IMR-90 (cell line): ENCODE measurements around the gene CREB5. TPM values are rescaled to one million over a fixed set of nuclear protein-coding genes. Genes with fewer than 3 reads are reported as not detected.

Experiments used
- ATAC-seq: fragments of 200-7000 bp; cut with Tn5 transposase; 2 replicates; pipeline ENCODE4 v1.9.1; 2020; ENCODE audit warnings: low read depth, mild to moderate bottlenecking, moderate library complexity
- BruUV-seq: library from RNA; stranded (reverse); fragments of 400-500 nt; replicated peaks from 2 replicates; lab custom pipeline; 2021; lab: Mats Ljungman, UMichigan
- CTCF ChIA-PET: fragments of 300-600 bp; formaldehyde crosslinking; extraction: SDS; loops from one replicate; lab custom pipeline; 2021; ENCODE audit warnings: antibody characterized with exemption; lab: Yijun Ruan, JAX
- POLR2A ChIA-PET: fragments of 300-600 bp; sonication (Branson Sonifier 250); formaldehyde crosslinking; loops from one replicate; lab custom pipeline; 2022; ENCODE audit warnings: antibody characterized with exemption; ENCODE audit not compliant: unreplicated experiment; lab: Charles Lee
- DNase-seq: peaks from one replicate; pipeline ENCODE4 v3.0.0; 2013
- H2AFZ ChIP-seq: replicated peaks from 2 replicates; pipeline ENCODE3; 2013; ENCODE audit warnings: low read length, mild to moderate bottlenecking; ENCODE audit not compliant: poor library complexity
- H2AK5ac ChIP-seq: 2 replicates; pipeline ENCODE4 v1.6.1; 2013; ENCODE audit warnings: low read depth, low read length, inconsistent platforms
- H2AK9ac ChIP-seq: replicated peaks from 2 replicates; pipeline ENCODE3; 2013; ENCODE audit warnings: mild to moderate bottlenecking, low read depth, low read length, moderate library complexity; ENCODE audit not compliant: poor library complexity
- H2BK120ac ChIP-seq: 2 replicates; pipeline ENCODE4 v1.6.1; 2013; ENCODE audit warnings: low read depth, low read length, inconsistent platforms
- H2BK15ac ChIP-seq: 3 replicates; pipeline ENCODE4 v1.6.1; 2013; ENCODE audit warnings: low read depth, low read length, inconsistent platforms
- H2BK20ac ChIP-seq: 2 replicates; pipeline ENCODE4 v1.6.1; 2013; ENCODE audit warnings: low read depth, mild to moderate bottlenecking, inconsistent platforms, low read length, moderate library complexity
- H2BK5ac ChIP-seq: 2 replicates; pipeline ENCODE4 v1.6.1; 2013; ENCODE audit warnings: mild to moderate bottlenecking, low read depth, low read length, inconsistent platforms; ENCODE audit not compliant: poor library complexity, severe bottlenecking
- H3K14ac ChIP-seq: replicated peaks from 2 replicates; pipeline ENCODE4 v1.6.1; 2013; ENCODE audit warnings: low read depth, low read length, inconsistent platforms
- H3K18ac ChIP-seq: 2 replicates; pipeline ENCODE4 v1.6.1; 2013; ENCODE audit warnings: low read depth, low read length, control low read depth
- H3K23ac ChIP-seq: 2 replicates; pipeline ENCODE4 v1.6.1; 2013; ENCODE audit warnings: low read depth, low read length, inconsistent platforms
- H3K27ac ChIP-seq: 2 replicates; pipeline ENCODE4 v1.5.1; 2013; ENCODE audit warnings: mild to moderate bottlenecking, control low read depth, low read length; ENCODE audit not compliant: insufficient read depth
- H3K27me3 ChIP-seq: 2 replicates; pipeline ENCODE4 v1.6.1; 2013; ENCODE audit warnings: low read length; ENCODE audit not compliant: control insufficient read depth, insufficient read depth
- H3K36me3 ChIP-seq: 2 replicates; pipeline ENCODE4 v1.6.1; 2013; ENCODE audit warnings: low read length, mixed read lengths; ENCODE audit not compliant: control insufficient read depth, insufficient read depth
- H3K4ac ChIP-seq: 2 replicates; pipeline ENCODE4 v1.6.1; 2013; ENCODE audit warnings: low read depth, low read length, inconsistent platforms
- H3K4me1 ChIP-seq: 2 replicates; pipeline ENCODE4 v1.6.1; 2013; ENCODE audit warnings: low read length, mixed read lengths; ENCODE audit not compliant: control insufficient read depth, insufficient read depth
- H3K4me2 ChIP-seq: 2 replicates; pipeline ENCODE4 v1.6.1; 2013; ENCODE audit warnings: low read depth, mild to moderate bottlenecking, control low read depth, low read length, moderate library complexity
- H3K4me3 ChIP-seq: 2 replicates; pipeline ENCODE4 v1.5.1; 2013; ENCODE audit warnings: low read depth, mild to moderate bottlenecking, control low read depth, low read length, moderate library complexity; ENCODE audit not compliant: insufficient read depth
- H3K56ac ChIP-seq: 2 replicates; pipeline ENCODE4 v1.6.1; 2013; ENCODE audit warnings: low read length, inconsistent platforms; ENCODE audit not compliant: insufficient read depth; ENCODE audit errors: extremely low read depth
- H3K79me1 ChIP-seq, 2 experiments: 2 replicates each; pipeline ENCODE4 v1.6.1; 2013; ENCODE audit warnings: low read length in 2 of 2, inconsistent platforms in 1 of 2, low read depth in 1 of 2
- H3K9ac ChIP-seq: 2 replicates; pipeline ENCODE4 v1.6.1; 2013; ENCODE audit warnings: low read depth, low read length, control low read depth
- H3K9me1 ChIP-seq: 2 replicates; pipeline ENCODE4 v1.6.1; 2013; ENCODE audit warnings: low read length, inconsistent platforms; ENCODE audit not compliant: insufficient read depth
- H3K9me3 ChIP-seq: 2 replicates; pipeline ENCODE4 v1.6.1; 2013; ENCODE audit warnings: low read length; ENCODE audit not compliant: control insufficient read depth, insufficient read depth
- H4K20me1 ChIP-seq: 2 replicates; pipeline ENCODE4 v1.6.1; 2013; ENCODE audit warnings: low read length, inconsistent platforms; ENCODE audit not compliant: insufficient read depth
- H4K5ac ChIP-seq: 2 replicates; pipeline ENCODE4 v1.6.1; 2013; ENCODE audit warnings: mild to moderate bottlenecking, low read depth, low read length, control low read depth
- H4K8ac ChIP-seq, 2 experiments: 2 replicates each; pipeline ENCODE4 v1.6.1; 2013; ENCODE audit warnings: low read depth in 2 of 2, low read length in 2 of 2, control low read depth in 1 of 2, inconsistent platforms in 1 of 2
- H4K91ac ChIP-seq: 2 replicates; pipeline ENCODE4 v1.6.1; 2013; ENCODE audit warnings: low read depth, low read length, inconsistent platforms; ENCODE audit not compliant: insufficient read depth
- CHD1 ChIP-seq: IDR thresholded peaks from 2 replicates; pipeline ENCODE4 v1.6.1; 2012; ENCODE audit warnings: low read depth, low read length, improper control_type of control experiment
- CTCF ChIP-seq: conservative IDR thresholded peaks from 2 replicates; pipeline ENCODE4 v1.5.1; 2012; ENCODE audit warnings: mild to moderate bottlenecking, low read depth, low read length, improper control_type of control experiment
- ELK1 ChIP-seq: fragments of 150-350 bp; IDR thresholded peaks from 2 replicates; pipeline ENCODE4 v1.6.1; 2016; ENCODE audit warnings: low read depth, mild to moderate bottlenecking, low read length, moderate library complexity, borderline replicate concordance
- FOS ChIP-seq: fragments of 150-350 bp; IDR thresholded peaks from 2 replicates; pipeline ENCODE4 v1.6.1; 2016; ENCODE audit warnings: low read depth, low read length
- MAZ ChIP-seq: IDR thresholded peaks from 2 replicates; pipeline ENCODE4 v1.6.1; 2012; ENCODE audit warnings: low read depth, mild to moderate bottlenecking, low read length, improper control_type of control experiment, moderate library complexity, borderline replicate concordance
- NFE2L2 ChIP-seq: fragments of 150-350 bp; IDR thresholded peaks from 2 replicates; pipeline ENCODE4 v1.6.1; 2016; ENCODE audit warnings: low read depth, mild to moderate bottlenecking, low read length
- RAD21 ChIP-seq: IDR thresholded peaks from 2 replicates; pipeline ENCODE4 v1.6.1; 2012; ENCODE audit warnings: low read length, improper control_type of control experiment
- USF2 ChIP-seq: fragments of 150-350 bp; IDR thresholded peaks from 2 replicates; pipeline ENCODE4 v1.6.1; 2017; ENCODE audit warnings: mild to moderate bottlenecking, antibody characterized with exemption, low read length, low read depth
- WGBS, 2 experiments: methylation state at CpG; one replicate each; pipeline versions ENCODE4 v1.1.5 to v1.1.7; 2013; ENCODE audit warnings: missing lambda C conversion rate in 2 of 2; ENCODE audit not compliant: insufficient read length in 1 of 2; ENCODE audit errors: extremely low coverage in 2 of 2; 5-methylcytosine and 5-hydroxymethylcytosine counted together
- dilution Hi-C: fragments of 300-500 bp; cut with HindIII; formaldehyde crosslinking; loops from one replicate; pipeline ENCODE4 v1.14.3; 2018; ENCODE audit warnings: low sequenced_read_pairs; ENCODE audit not compliant: unreplicated experiment
- in situ Hi-C: fragments of 300-500 bp; cut with MboI; formaldehyde crosslinking; loops from 3 replicates; pipeline ENCODE4 v1.14.3; 2019; ENCODE audit warnings: low sequenced_read_pairs, inconsistent platforms, mixed read lengths
- intact Hi-C: fragments of 100-400 bp; cut with micrococcal nuclease; formaldehyde crosslinking; loops from 2 replicates; pipeline ENCODE4 v1.10.0; 2022
- polyA plus RNA-seq, 3 experiments: library from polyadenylated mRNA; depleted of rRNA; stranded (reverse); fragments of >200 nt; gene quantifications; 2 replicates each; pipeline ENCODE4 v1.2.3, GENCODE V29; 2012; ENCODE audit warnings: low replicate concordance in 1 of 3
- total RNA-seq: library from RNA; depleted of rRNA; stranded (reverse); fragments of >200 nt; gene quantifications from 2 replicates; pipeline ENCODE4 v1.2.3, GENCODE V29; 2012

CREB5 gene
- total and polyA plus RNA-seq, 2 of the 4 experiments (the other 2 are of a cell fraction), result 7.3 to 13.1 TPM

GRCh38 chr7:28369523-28369922 lies 42.8 kb upstream of the CREB5 start:
- no peak overlapping the region for H3K4me3 ChIP-seq
- BruUV-seq, result no TSS peak
- no peaks in the 10 kb centered on the region for H3K9me1 ChIP-seq
- no peak overlapping the region for H2BK20ac ChIP-seq
- no peaks in the 10 kb centered on the region for H3K9me3 ChIP-seq
- H2AFZ ChIP-seq, result no peak overlapping the region
- no peak overlapping the region for H2BK120ac ChIP-seq
- no peak overlapping the region for H3K4ac ChIP-seq
- no peak overlapping the region for H4K8ac ChIP-seq
- no peak overlapping the region for H2BK5ac ChIP-seq
- H2BK15ac ChIP-seq, result no peak overlapping the region; the same call in 2 of the 3 replicates
- no peaks in the 10 kb centered on the region for H3K79me1 ChIP-seq
- ChIA-PET CTCF (no interaction called here), POLR2A (no interaction called here)
- H3K4me1 ChIP-seq, result peaks cover 2% of the 10 kb centered on the region; the same call in 1 of the 2 replicates
- no peak overlapping the region for H3K56ac ChIP-seq
- DNase-seq, result no peak
- H3K14ac ChIP-seq, result no peak overlapping the region
- no peak overlapping the region for H3K27ac ChIP-seq
- TF ChIP-seq ELK1, result no peak
- no peak for TF ChIP-seq MAZ
- TF ChIP-seq NFE2L2, result no peak
- no peak for TF ChIP-seq CHD1
- TF ChIP-seq USF2, result no peak
- TF ChIP-seq RAD21, result no peak
- no peak for TF ChIP-seq FOS
- no peak for TF ChIP-seq CTCF
- ATAC-seq, result no peak
- intact Hi-C loops (no loop called here), dilution Hi-C loops (no loop called here), in situ Hi-C loops (no loop called here)
- no peak overlapping the region for H3K23ac ChIP-seq
- no peaks in the 10 kb centered on the region for H3K27me3 ChIP-seq
- H2AK5ac ChIP-seq, result no peak overlapping the region
- H3K9ac ChIP-seq, result no peak overlapping the region
- H2AK9ac ChIP-seq, result no peak overlapping the region
- H4K91ac ChIP-seq, result no peak overlapping the region
- H3K18ac ChIP-seq, result no peak overlapping the region
- no peaks in the 10 kb centered on the region for H4K20me1 ChIP-seq
- H3K4me2 ChIP-seq, result no peak overlapping the region
- no CpG with 5 or more reads among the region's 4 CpGs for WGBS, 2 experiments
- H3K36me3 ChIP-seq, result no peaks in the 10 kb centered on the region
- no peak overlapping the region for H4K5ac ChIP-seq
